Measurements from ENCODE around the gene EIF2AK3. TPM values are rescaled to one million over a fixed set of nuclear protein-coding genes. Genes with fewer than 3 reads are reported as not detected.
"Not testable (repeated sequence)": the region's sequence is repeated elsewhere in the genome, so short reads cannot be mapped to it uniquely, and the experiment has no call there.

The EIF2AK3 gene
- total and polyA plus RNA-seq, 2 of the 8 experiments (the other 6 are each of a cell fraction or from before 2014, with no cell fraction given) = 5.8 to 22.8 TPM

- H3K27ac ChIP-seq (ENCODE audit: low read depth, low read length); H3K36me3 ChIP-seq (ENCODE audit: control insufficient read depth in 2 of 4, insufficient read depth in 4 of 4, low read length in 3 of 4); H4K5ac ChIP-seq (ENCODE audit: insufficient read length, low read depth, low read length); FAIRE-seq; H3K23me2 ChIP-seq (ENCODE audit: low read depth, low read length); H3K4ac ChIP-seq (replicated peaks; ENCODE audit: insufficient read length, low read depth, low read length); H3K79me1 ChIP-seq (ENCODE audit: low read depth, low read length); H4K20me1 ChIP-seq (replicated peaks in 1 of 2; ENCODE audit: control insufficient read depth in 1 of 2, insufficient read depth in 2 of 2, low read length in 2 of 2); H3K4me3 ChIP-seq (ENCODE audit: extremely low read depth in 1 of 4, insufficient read depth in 2 of 4, low read depth in 3 of 4, low read length in 4 of 4); H3K4me1 ChIP-seq (replicated peaks in 1 of 4; ENCODE audit: control insufficient read depth in 3 of 4, insufficient read depth in 4 of 4, low read length in 3 of 4); H2BK12ac ChIP-seq (ENCODE audit: low read depth, low read length); H3K9ac ChIP-seq (replicated peaks in 1 of 4; ENCODE audit: extremely low read depth in 1 of 4, low read depth in 3 of 4, low read length in 3 of 4); H3K14ac ChIP-seq (ENCODE audit: insufficient read length); H2BK15ac ChIP-seq (ENCODE audit: low read length); H3K4me2 ChIP-seq (ENCODE audit: insufficient read depth in 1 of 2, low read depth in 2 of 2, low read length in 2 of 2); H3K27me3 ChIP-seq (replicated peaks in 1 of 4; ENCODE audit: control insufficient read depth in 3 of 4, extremely low read depth in 1 of 4, insufficient read depth in 3 of 4, low read length in 3 of 4); H2AK5ac ChIP-seq (ENCODE audit: low read depth, low read length); H2AFZ ChIP-seq (ENCODE audit: low read length); H2BK5ac ChIP-seq (ENCODE audit: low read depth, low read length); DNase-seq (ENCODE audit: low read depth in 1 of 2, low spot score in 2 of 2); H2BK20ac ChIP-seq (ENCODE audit: low read length); H3K18ac ChIP-seq (ENCODE audit: extremely low read depth, low read length); H3K56ac ChIP-seq (replicated peaks; ENCODE audit: insufficient read length, low read depth, low read length); H4K8ac ChIP-seq (ENCODE audit: extremely low read depth, insufficient read depth, low read length); H3K9me3 ChIP-seq (ENCODE audit: insufficient read depth in 2 of 2, low read depth in 1 of 2, low read length in 1 of 2); H3K79me2 ChIP-seq (ENCODE audit: control insufficient read depth in 1 of 2, insufficient read depth in 2 of 2, low read length in 2 of 2); H3K23ac ChIP-seq (ENCODE audit: insufficient read length); H2BK120ac ChIP-seq (replicated peaks; ENCODE audit: low read depth, low read length); H4K91ac ChIP-seq (replicated peaks; ENCODE audit: insufficient read length, low read length): not testable (repeated sequence)
- 87% methylated on average over 4 of the region's 4 CpGs; no CpG with 5 or more reads in 1 of the 2 experiments for WGBS, 2 experiments (ENCODE audit: extremely low coverage in 1 of 2, insufficient coverage in 1 of 2, insufficient read length in 1 of 2, insufficient replicate concordance in 2 of 2, low coverage in 1 of 2, low lambda C conversion rate in 2 of 2, missing lambda C conversion rate in 1 of 2)
- POLR2A ChIA-PET (ENCODE audit: partially characterized antibody) = interaction anchor here (0.5 kb wide), 1 partner anchor 531 kb away, joined by 3 read pairs; no protein-coding TSS in a partner anchor
- CTCF ChIA-PET (ENCODE audit: partially characterized antibody) = interaction anchor here (0.8 to 2.8 kb wide), 5 partner anchors 50 to 355 kb away, joined by 3 to 11 read pairs (median 4); no protein-coding TSS in a partner anchor
Measured at GRCh38 chr2:88546291-88546690, 81.0 kb downstream of the EIF2AK3 start.

Measured in H1 (cell line).